HG03432 (cell line): ENCODE data around the gene SPNS3.

Experiments used
- ATAC-seq: cut with Tn5 transposase; IDR thresholded peaks from one replicate; pipeline ENCODE4 v1.9.1; 2021; ENCODE audit warnings: mild to moderate bottlenecking, moderate library complexity; ENCODE audit not compliant: unreplicated experiment

Gene SPNS3

DNA sequence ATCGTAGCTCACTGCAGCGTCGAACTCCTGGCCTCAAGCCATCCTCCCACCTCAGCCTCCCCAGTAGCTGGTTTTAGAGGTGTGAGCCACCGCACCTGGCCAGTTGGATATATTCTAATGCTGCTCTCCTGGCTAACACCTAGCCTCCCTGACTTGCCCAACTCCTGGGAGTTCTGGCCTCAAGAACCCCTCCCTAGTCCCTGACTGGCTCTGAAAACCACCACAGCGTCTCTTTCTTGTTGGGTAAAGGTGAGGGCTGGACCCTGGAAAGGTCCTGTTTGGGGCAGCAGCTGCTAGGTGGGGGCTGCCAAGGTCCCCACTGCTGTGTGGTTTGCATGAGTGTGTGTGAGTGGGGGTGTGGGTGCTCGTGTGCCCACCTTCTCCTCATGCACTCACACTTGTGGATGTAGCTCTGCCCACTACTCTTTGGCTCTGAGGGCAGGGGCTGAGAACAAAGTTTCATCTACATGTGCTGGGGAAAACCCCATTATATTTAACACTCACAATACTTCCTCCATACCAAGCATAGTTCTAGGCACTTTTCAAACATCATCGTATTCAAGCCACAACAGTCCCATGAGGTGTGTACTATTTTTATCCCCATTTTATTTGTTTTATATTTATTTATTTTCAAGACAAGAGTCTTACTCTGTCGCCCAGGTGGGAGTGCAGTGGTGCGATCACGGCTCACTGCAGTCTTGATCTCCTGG, 7.1 kb upstream of the SPNS3 start:
- ATAC-seq = no peak

GRCh38 chr17:4427505-4427904, 6.2 kb upstream of the SPNS3 start:
- ATAC-seq = no peak

DNA sequence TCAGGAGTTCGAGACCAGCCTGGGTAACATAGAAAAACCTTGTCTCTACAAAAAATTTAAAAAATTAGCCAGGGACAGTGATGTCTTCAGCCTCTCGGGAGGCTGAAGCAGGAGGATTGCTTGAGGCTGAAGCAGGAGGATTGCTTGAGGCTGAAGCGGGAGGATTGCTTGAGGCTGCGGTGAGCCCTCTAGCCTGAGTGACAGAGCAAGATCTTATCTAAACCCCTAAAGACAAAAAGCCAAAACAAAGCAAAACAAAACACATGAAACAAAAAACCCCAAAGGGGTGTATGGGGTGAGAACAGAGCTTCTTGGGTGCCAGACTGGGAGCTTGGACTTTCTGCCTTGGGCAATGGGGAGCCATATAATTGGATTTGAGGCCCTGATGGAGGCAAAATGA, 2.6 kb downstream of the SPNS3 start:
- ATAC-seq = no peak

- no peak for ATAC-seq
Observed at GRCh38 chr17:4436846-4437245, 3.1 kb downstream of the SPNS3 start.

DNA sequence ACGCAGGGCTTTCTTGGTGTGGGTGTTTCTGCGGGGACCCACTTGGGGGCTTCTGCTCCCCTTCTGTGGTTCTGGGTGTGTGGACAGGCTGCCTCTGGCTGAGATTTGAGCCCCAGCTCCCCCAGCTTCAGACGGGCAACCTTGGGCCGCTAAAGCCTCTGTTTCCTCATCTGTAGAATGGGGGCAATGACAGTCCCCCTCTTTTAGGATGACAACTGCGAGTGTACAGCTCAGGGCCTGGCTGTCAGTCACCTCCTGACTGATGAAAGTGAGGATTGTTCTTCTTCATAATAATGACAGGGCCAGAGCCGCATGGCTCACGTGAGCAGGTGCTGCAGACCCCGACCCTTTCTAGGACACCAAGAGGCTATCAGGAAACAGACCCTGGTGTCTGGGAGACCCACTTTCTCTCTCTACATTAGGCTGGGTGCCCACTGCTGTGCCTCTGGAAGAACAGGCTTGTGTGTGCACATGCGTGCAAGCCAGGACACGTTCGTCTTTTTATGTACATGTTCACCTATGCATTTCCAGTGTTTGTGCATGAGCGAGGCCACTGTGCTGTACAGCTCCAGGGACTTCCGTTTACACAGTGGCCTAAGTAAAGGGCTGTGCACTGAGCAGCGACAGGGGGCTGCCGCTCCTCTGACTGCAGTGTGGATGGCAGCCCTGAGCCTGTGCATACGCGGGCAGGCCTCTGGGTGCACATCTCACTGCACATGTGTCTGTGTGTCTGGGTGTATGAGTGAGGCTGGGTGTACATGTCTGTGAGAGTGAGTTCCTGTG, 4.6 kb downstream of the SPNS3 start:
- no peak for ATAC-seq

DNA sequence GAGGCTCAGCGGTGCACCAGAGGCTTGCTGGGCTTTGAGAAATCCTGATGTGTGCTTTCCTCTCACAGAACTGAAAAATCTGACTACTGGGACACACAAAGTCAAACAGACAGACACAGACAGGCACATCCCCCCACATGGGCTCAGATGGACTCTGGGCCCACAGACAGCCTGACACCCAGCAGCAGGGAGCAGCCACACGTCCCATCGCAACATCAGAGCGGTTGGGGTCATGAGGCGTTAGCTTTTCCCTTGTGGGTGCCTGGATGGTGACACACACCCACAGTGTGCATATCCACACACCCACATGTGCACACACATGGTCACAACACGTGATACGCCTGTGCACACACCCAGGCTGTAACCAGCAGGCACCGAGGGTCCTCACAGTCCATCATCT, 6.3 kb downstream of the SPNS3 start:
- ATAC-seq = no peak

DNA sequence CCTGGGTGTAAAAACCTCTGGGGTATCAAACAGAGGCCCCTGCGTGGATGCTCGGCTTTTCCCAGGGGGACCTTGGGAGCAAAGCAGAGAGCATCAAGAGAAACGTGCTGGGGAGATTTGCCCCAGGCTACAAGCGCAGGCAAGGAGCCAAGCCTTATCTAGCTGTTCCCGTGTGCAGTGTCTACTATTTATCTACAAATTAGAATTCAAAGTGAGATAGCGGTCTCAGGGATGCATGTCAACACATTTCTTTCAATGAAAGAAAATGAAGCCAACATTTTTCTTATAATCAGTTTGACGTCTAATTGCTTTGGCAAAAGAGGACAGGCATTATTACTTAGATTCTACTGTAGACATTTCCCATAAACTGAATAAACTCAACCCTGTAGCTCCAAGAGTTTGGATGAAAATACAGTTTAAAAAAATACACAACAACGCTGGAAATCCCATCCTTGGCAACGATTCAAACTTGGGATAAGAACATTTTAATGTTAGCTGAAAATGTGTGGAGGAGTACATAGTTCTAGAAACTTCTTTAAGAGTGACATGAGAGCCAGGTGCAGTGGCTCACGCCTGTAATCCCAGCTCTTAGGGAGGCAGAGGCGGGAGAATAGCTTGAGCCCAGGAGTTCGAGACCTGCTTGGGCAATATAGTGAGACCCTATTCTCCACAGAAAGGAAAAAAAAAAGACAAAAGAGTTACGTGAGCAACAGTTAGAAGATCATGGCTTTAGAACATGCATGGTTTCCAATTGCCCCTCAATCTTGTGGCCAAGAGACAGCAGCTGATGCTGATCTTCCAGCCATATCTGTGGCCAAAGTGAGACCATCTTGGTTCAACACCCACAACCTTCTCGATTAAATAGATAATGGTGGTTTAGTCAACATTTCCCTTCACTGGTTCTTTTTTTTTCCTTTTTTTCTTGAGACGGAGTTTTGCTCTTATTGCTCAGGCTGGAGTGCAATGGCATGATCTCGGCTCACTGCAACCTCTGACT, 7.2 kb downstream of the SPNS3 start:
- no peak for ATAC-seq

DNA sequence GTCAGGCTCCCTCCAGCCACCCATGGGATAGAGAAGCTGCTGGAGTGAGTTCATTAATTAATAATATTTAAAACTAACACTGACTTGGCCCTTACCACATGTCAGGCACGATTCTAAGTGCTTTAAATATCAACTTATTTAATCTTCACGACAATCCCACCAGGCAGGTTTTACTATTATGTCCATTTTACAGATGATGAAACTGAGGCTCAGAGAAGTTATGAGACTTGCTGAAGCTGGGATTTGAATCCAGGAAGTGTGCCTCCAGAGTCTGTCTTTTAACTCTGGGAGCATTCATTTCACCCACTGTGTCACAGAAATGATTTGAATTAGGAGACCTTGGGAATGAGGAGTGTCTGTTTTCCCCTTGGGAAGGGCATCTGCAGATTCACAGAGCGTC, 8.8 kb downstream of the SPNS3 start:
- no peak for ATAC-seq

DNA sequence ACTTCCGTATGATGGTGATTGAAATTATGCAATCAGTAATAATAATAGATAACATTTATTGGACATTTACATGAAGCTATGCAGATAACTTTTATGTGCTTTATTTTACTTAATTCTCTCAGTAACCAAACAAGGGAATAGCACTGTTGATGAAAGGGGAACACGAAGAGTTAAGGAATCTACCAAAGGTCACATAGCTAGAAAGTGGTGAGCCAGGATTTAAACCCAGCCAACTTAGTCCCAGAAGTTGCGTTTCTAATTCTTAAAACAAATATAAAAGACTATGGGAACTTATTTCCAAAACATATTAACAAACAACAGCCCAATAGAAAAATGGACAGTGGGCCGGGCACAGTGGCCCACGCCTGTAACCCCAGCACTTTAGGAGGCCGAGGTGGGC, 9.7 kb downstream of the SPNS3 start:
- no peak for ATAC-seq

- no peak for ATAC-seq
Observed at GRCh38 chr17:4444782-4445473, 11.2 kb downstream of the SPNS3 start.

DNA sequence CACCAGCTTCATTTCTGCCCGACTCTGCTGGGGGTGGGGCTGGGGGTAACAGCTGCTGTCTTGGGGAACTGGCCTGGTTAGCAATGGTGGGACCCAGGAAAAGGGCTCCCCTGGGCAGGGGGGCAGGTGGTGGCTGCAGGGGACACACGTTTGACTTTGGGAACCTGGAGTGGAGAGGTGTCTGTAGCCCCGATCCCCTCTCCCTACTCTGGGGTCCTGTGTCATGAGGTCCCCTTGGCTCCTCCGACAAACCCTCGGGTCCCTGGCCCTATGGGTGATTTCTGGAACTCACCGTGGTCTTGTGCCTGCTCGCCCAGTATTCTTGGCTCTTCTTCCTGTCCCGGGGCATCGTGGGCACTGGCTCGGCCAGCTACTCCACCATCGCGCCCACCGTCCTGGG, 12.0 kb downstream of the SPNS3 start:
- ATAC-seq = no peak

DNA sequence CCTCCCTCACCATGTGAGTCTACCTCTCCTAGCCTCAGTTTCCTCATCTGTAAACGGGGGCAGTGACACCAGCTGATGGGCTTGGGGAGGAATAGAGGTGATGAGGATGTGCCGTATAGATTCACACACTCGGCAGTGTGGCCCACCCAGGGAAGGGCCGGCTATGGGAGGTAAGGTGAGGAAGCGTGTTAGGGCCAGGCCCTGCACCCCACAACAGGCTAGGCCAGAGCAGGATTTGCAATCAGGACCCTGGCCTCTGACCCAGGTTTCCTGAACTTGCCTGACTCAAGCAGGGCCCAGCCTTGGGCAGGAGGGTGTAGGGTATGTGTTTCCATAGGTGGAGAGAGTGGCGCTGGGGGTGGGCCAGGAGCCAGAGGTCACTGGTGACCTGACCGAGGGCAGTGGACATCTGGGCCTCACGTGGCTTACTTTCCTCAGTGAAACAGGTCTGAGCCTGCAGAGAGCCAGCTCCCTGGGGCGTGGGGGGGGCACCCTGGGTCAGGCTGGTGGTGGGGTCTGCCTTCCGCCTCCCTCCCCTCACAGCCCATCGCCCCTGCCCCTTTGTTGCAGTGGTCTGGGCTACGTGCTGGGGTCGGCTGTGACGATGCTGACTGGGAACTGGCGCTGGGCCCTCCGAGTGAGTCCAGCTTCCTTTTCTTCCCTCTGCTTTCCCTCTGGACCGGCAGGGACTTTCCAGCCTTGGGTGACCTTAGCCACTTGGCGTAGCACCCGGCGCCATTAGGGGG, 12.8 kb downstream of the SPNS3 start:
- no peak for ATAC-seq

DNA sequence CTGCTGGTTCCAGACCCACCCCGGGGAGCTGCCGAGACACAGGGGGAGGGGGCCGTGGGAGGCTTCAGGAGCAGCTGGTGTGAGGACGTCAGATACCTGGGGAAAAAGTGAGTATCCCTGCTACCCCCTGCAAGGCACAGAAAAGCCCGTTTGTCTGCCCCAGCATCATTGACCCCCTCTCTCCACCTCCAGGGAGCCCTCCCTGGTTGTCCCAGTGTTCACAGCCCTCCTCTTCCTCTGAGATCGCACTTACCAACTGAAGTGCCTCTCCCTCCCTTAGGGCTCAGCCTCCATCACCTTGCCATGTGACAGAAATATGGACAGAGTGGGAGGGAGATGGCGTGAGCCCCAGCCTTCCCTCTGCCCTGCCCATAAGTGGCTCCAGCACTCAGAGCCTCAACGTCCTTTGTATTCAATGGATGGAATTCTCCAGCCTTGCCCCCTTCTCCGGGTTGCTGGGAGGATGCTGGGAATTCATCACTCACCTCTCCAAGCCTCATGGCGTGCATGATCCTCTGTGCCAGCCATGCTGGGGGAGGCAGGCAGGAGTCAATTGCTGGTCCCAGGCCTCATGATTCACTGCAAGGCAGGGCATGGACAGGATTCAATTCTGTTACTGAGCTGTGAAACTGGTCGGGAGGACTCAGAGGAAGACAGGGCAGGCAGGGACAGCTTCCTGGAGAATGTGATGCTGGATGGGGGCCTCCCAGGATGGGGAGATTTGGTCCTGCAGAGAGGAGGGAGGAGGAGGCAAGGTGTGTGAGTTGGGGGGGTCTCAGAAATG, 14.6 kb downstream of the SPNS3 start:
- ATAC-seq = no peak

GRCh38 chr17:4449736-4450135, 16.0 kb downstream of the SPNS3 start:
- ATAC-seq = no peak

- no peak for ATAC-seq
Observed at GRCh38 chr17:4450710-4451316, 17.1 kb downstream of the SPNS3 start.

- no peak for ATAC-seq
Observed at GRCh38 chr17:4453812-4454591, 20.3 kb downstream of the SPNS3 start.

GRCh38 chr17:4460661-4461060, 26.9 kb downstream of the SPNS3 start:
- no peak for ATAC-seq

- no peak for ATAC-seq
Observed at GRCh38 chr17:4463818-4464476, 30.2 kb downstream of the SPNS3 start.
